HepG2 (cell line): ENCODE measurements around the gene NUP62. TPM values are rescaled to one million over a fixed set of nuclear protein-coding genes. Genes with fewer than 3 reads are reported as not detected.

Experiments
- ATAC-seq: fragments of 200-7000 bp; cut with Tn5 transposase; 3 replicates; pipeline ENCODE4 v1.9.1; 2020; ENCODE audit warnings: mild to moderate bottlenecking, moderate library complexity
- BruUV-seq: library from RNA; stranded (reverse); fragments of 400-500 nt; replicated peaks from 2 replicates; lab custom pipeline; 2021; lab: Mats Ljungman, UMichigan
- CTCF ChIA-PET: fragments of 300-600 bp; formaldehyde crosslinking; extraction: SDS; loops from one replicate; lab custom pipeline; 2021; ENCODE audit warnings: low total read pairs, inconsistent platforms, low intra/inter-chr PET ratio; lab: Yijun Ruan, JAX
- POLR2A ChIA-PET: fragments of 350-600 bp; sonication (Branson Sonifier 250); formaldehyde crosslinking; loops from one replicate; lab custom pipeline; 2020; ENCODE audit warnings: antibody characterized with exemption, inconsistent platforms; lab: Yijun Ruan, JAX
- DNase-seq: peaks from one replicate; pipeline ENCODE4 v3.0.0-alpha.2; 2015; ENCODE audit warnings: low spot score
- FAIRE-seq: peaks from 3 replicates; lab custom pipeline; 2011; peaks lifted over from hg19 to GRCh38; lab: Jason Lieb, UNC
- H2AFZ ChIP-seq: one replicate; pipeline ENCODE4 v1.6.1; 2011; ENCODE audit warnings: low read length, inconsistent platforms
- H3K27ac ChIP-seq: fragments of 300-600 bp; 3 replicates; pipeline ENCODE4 v1.8.0; 2011; ENCODE audit warnings: mixed run types, mild to moderate bottlenecking, mixed read lengths, low read length, inconsistent platforms; ENCODE audit not compliant: insufficient read depth; ENCODE audit errors: extremely low read length
- H3K27me3 ChIP-seq, 2 experiments: fragments of 200-600 bp in 1 of 2; 2 replicates in 1 of 2; 3 replicates in 1 of 2; pipeline versions ENCODE4 v1.6.0 to v1.8.0; 2011; ENCODE audit warnings: low read length in 2 of 2, mild to moderate bottlenecking in 2 of 2, moderate library complexity in 2 of 2, inconsistent platforms in 1 of 2; ENCODE audit not compliant: insufficient read depth in 2 of 2, control insufficient read depth in 1 of 2
- H3K36me3 ChIP-seq, 2 experiments: fragments of 200-600 bp in 1 of 2; replicated peaks in 1 of 2; 2 replicates in 1 of 2; 3 replicates in 1 of 2; pipeline versions ENCODE4 v1.5.1 to v1.8.0; 2011; ENCODE audit warnings: low read length in 2 of 2, inconsistent platforms in 1 of 2; ENCODE audit not compliant: insufficient read depth in 2 of 2, control insufficient read depth in 1 of 2
- H3K4me1 ChIP-seq: 2 replicates; pipeline ENCODE4 v1.5.1; 2012; ENCODE audit warnings: low read length, inconsistent platforms; ENCODE audit not compliant: insufficient read depth
- H3K4me2 ChIP-seq: 2 replicates; pipeline ENCODE4 v1.6.0; 2011; ENCODE audit warnings: low read depth, low read length, inconsistent platforms
- H3K4me3 ChIP-seq, 3 experiments: fragments of 200-600 bp in 1 of 3; sonication (generic), shearing (Covaris generic) in 1 of 3; replicated peaks in 1 of 3; 2 replicates each; pipeline ENCODE4 v1.5.1; 2011 to 2016; ENCODE audit warnings: low read length in 3 of 3, inconsistent platforms in 2 of 3, low read depth in 2 of 3, mild to moderate bottlenecking in 2 of 3, control low read depth in 1 of 3, mixed read lengths in 1 of 3; ENCODE audit not compliant: insufficient read depth in 1 of 3
- H3K79me2 ChIP-seq: one replicate; pipeline ENCODE4 v1.6.1; 2011; ENCODE audit warnings: low read length, inconsistent platforms; ENCODE audit not compliant: insufficient read depth
- H3K9ac ChIP-seq: 2 replicates; pipeline ENCODE4 v1.6.0; 2011; ENCODE audit warnings: mild to moderate bottlenecking, low read depth, low read length, inconsistent platforms; ENCODE audit not compliant: insufficient read depth
- H3K9me3 ChIP-seq: 2 replicates; pipeline ENCODE4 v1.5.1; 2012; ENCODE audit warnings: mild to moderate bottlenecking, low read length
- H4K20me1 ChIP-seq: 2 replicates; pipeline ENCODE4 v1.6.0; 2011; ENCODE audit warnings: inconsistent platforms, mild to moderate bottlenecking, low read length, moderate library complexity; ENCODE audit not compliant: insufficient read depth
- AGO2 ChIP-seq: fragments of 200-400 bp; formaldehyde crosslinking; optimal IDR thresholded peaks from 2 replicates; pipeline ENCODE3; 2017; ENCODE audit warnings: mild to moderate bottlenecking, low read depth, low read length, moderate library complexity
- CEBPB ChIP-seq: IDR thresholded peaks from 2 replicates; pipeline ENCODE4 v1.6.1; 2011; ENCODE audit warnings: low read depth, low read length, improper control_type of control experiment, borderline replicate concordance
- DZIP1 ChIP-seq: sonication (generic); formaldehyde crosslinking; IDR thresholded peaks from 2 replicates; pipeline ENCODE4 v1.5.0; 2020; ENCODE audit warnings: mild to moderate bottlenecking, missing genetic modification reagents
- ELF3 ChIP-seq: IDR thresholded peaks from 2 replicates; pipeline ENCODE4 v1.6.1; 2016; ENCODE audit warnings: missing genetic modification reagents, missing compliant biosample characterization
- ELK4 ChIP-seq: sonication (generic); formaldehyde crosslinking; IDR thresholded peaks from 2 replicates; pipeline ENCODE4 v1.9.0; 2021; ENCODE audit warnings: missing genetic modification reagents, borderline replicate concordance
- HNRNPK ChIP-seq: fragments of 200-400 bp; formaldehyde crosslinking; IDR thresholded peaks from 2 replicates; pipeline ENCODE4 v1.6.1; 2018; ENCODE audit warnings: low read length, low read depth, moderate library complexity, mild to moderate bottlenecking; ENCODE audit not compliant: poor library complexity, severe bottlenecking
- NONO ChIP-seq, 2 experiments: fragments of 450-650 bp in 1 of 2; sonication (generic) in 1 of 2; formaldehyde crosslinking in 1 of 2; IDR thresholded peaks in 1 of 2; conservative IDR thresholded peaks in 1 of 2; 2 replicates each; pipeline versions ENCODE4 v1.6.1 to v1.8.0; 2017 to 2022; ENCODE audit warnings: mild to moderate bottlenecking in 1 of 2, missing genetic modification reagents in 1 of 2, moderate library complexity in 1 of 2
- PAF1 ChIP-seq: IDR thresholded peaks from 2 replicates; pipeline ENCODE4 v1.6.1; 2016; ENCODE audit warnings: missing genetic modification reagents, missing compliant biosample characterization
- POLR2G ChIP-seq: fragments of 200-400 bp; formaldehyde crosslinking; IDR thresholded peaks from 2 replicates; pipeline ENCODE4 v1.6.1; 2018; ENCODE audit warnings: mild to moderate bottlenecking, low read depth, low read length, moderate library complexity
- SALL2 ChIP-seq: sonication (generic); formaldehyde crosslinking; IDR thresholded peaks from 2 replicates; pipeline ENCODE4 v1.8.1; 2023; ENCODE audit warnings: mild to moderate bottlenecking, missing genetic modification reagents, inconsistent platforms
- YEATS4 ChIP-seq: sonication (generic); formaldehyde crosslinking; IDR thresholded peaks from 2 replicates; pipeline ENCODE4 v1.4.0; 2020; ENCODE audit warnings: missing genetic modification reagents, borderline replicate concordance
- ZBTB20 ChIP-seq: sonication (generic); formaldehyde crosslinking; IDR thresholded peaks from 2 replicates; pipeline ENCODE4 v1.8.1; 2023; ENCODE audit warnings: missing genetic modification reagents, low read depth, mild to moderate bottlenecking, borderline replicate concordance
- ZBTB44 ChIP-seq: sonication (generic); formaldehyde crosslinking; IDR thresholded peaks from 2 replicates; pipeline ENCODE4 v1.4.0; 2020; ENCODE audit warnings: missing genetic modification reagents
- ZNF589 ChIP-seq: sonication (generic); formaldehyde crosslinking; conservative IDR thresholded peaks from 2 replicates; pipeline ENCODE4 v1.8.0; 2022; ENCODE audit warnings: mild to moderate bottlenecking, moderate library complexity, missing genetic modification reagents
- ZNF614 ChIP-seq: IDR thresholded peaks from 2 replicates; pipeline ENCODE4 v1.6.1; 2018; ENCODE audit warnings: missing biosample characterization, missing genetic modification reagents, inconsistent platforms, borderline replicate concordance
- ZNF747 ChIP-seq: sonication (generic); formaldehyde crosslinking; IDR thresholded peaks from 2 replicates; pipeline ENCODE4 v1.8.1; 2023; ENCODE audit warnings: missing genetic modification reagents, mild to moderate bottlenecking, borderline replicate concordance
- WGBS: methylation state at CpG from one replicate; pipeline ENCODE4 v1.1.6; 2017; ENCODE audit warnings: low lambda C conversion rate; 5-methylcytosine and 5-hydroxymethylcytosine counted together
- in situ Hi-C: cut with HindIII; loops from 2 replicates; pipeline ENCODE4 v1.10.0; 2017; ENCODE audit warnings: low pct_unique_long_range_greater_than_20kb; ENCODE audit not compliant: extremely low pct_ligation_motif_present
- intact Hi-C: fragments of 100-400 bp; cut with micrococcal nuclease; formaldehyde crosslinking; loops from one replicate; pipeline ENCODE4 v1.10.0; 2022; ENCODE audit not compliant: unreplicated experiment
- polyA plus RNA-seq, 8 experiments: library from polyadenylated mRNA; depleted of rRNA in 3 of 8; stranded (reverse) in 7 of 8; unstranded in 1 of 8; fragments of >200 nt; fragmentation: Illumina TruSeq in 4 of 8; extraction: Trizol in 4 of 8; gene quantifications; 2 replicates each; pipeline versions ENCODE4 v1.2.1 to v1.2.3, GENCODE V29; 2011 to 2016; ENCODE audit warnings: low read depth in 4 of 8, missing spikeins in 1 of 8, mixed read lengths in 1 of 8; ENCODE audit not compliant: insufficient read depth in 1 of 8
- total RNA-seq, 5 experiments: library from RNA; depleted of rRNA; stranded (reverse); fragments of >200 nt; fragmentation: Illumina TruSeq; extraction: Trizol; gene quantifications; 2 replicates each; pipeline ENCODE4 v1.2.3, GENCODE V29; 2016; ENCODE audit warnings: low read depth in 1 of 5

NUP62 gene
- total and polyA plus RNA-seq, 2 of the 13 experiments (the other 11 are each of a cell fraction or from before 2014, with no cell fraction given) = 16.5 to 41.5 TPM

- TF ChIP-seq ZBTB44 (CRISPR knock-in tag) = no peak
- no peak for TF ChIP-seq ZBTB20 (CRISPR knock-in tag)
- TF ChIP-seq, all 625 proteins: peak for 7
Measured at GRCh38 chr19:49861541-49862378, 67.5 kb downstream of the NUP62 start (continued).

- H3K9me3 ChIP-seq = no peaks in the 10 kb centered on the region
- in situ Hi-C loops = no loop called here
- ATAC-seq (no peak), DNase-seq (no peak), FAIRE-seq (no peak)
- no peak overlapping the region for H3K27ac ChIP-seq
- intact Hi-C loops = no loop called here
- ChIA-PET CTCF (no interaction called here), POLR2A (interaction anchor here (1.1 to 1.3 kb wide), 2 partner anchors 8 to 11 kb away, joined by 3 to 4 read pairs; no protein-coding TSS in a partner anchor)
- H3K36me3 ChIP-seq = peaks cover 30 to 66% of the 10 kb centered on the region in 2 experiments
- no peak overlapping the region for H2AFZ ChIP-seq
- peaks cover 10% of the 10 kb centered on the region for H3K79me2 ChIP-seq
- no TSS peak for BruUV-seq
- no peak overlapping the region for H3K4me2 ChIP-seq
- peaks cover 6% of the 10 kb centered on the region for H4K20me1 ChIP-seq
- no peak overlapping the region for H3K4me3 ChIP-seq
- H3K9ac ChIP-seq = no peak overlapping the region
- no CpG with 5 or more reads among the region's 13 CpGs for WGBS
- peak; percentile 56 for TF ChIP-seq AGO2
- TF ChIP-seq POLR2G = peak; percentile 8; the same call in 1 of the 2 replicates
- TF ChIP-seq ELF3 (CRISPR knock-in tag) = no peak
- no peak for TF ChIP-seq CEBPB
- no peak for TF ChIP-seq ZNF589
- TF ChIP-seq HNRNPK = no peak
- TF ChIP-seq PAF1 (CRISPR knock-in tag) = peak; percentile 45; the same call in 1 of the 2 replicates
- TF ChIP-seq DZIP1 (CRISPR knock-in tag) = no peak
- TF ChIP-seq NONO (IDR thresholded peaks at IDR 0.05) = no peak
- TF ChIP-seq NONO (CRISPR knock-in tag; conservative IDR thresholded peaks at IDR 0.05) = no peak
- TF ChIP-seq SALL2 (CRISPR knock-in tag) = no peak
- TF ChIP-seq ZNF614 (CRISPR knock-in tag) = no peak
- TF ChIP-seq YEATS4 (CRISPR knock-in tag) = no peak
- no peak for TF ChIP-seq ELK4 (CRISPR knock-in tag)
- no peak for TF ChIP-seq ZNF747
- TF ChIP-seq, all 625 proteins: peak for 3
- H3K27me3 ChIP-seq = no peaks in the 10 kb centered on the region
- H3K4me1 ChIP-seq = peaks cover 21% of the 10 kb centered on the region
Measured at GRCh38 chr19:49861107-49861506, 68.2 kb downstream of the NUP62 start.
